DND-41 (cell line): ENCODE measurements around the gene NUBPL.

Experiments
- EZH2 ChIP-seq: IDR thresholded peaks from 3 replicates; pipeline ENCODE4 v1.6.1; 2012; ENCODE audit warnings: borderline replicate concordance, low read depth, mild to moderate bottlenecking, moderate library complexity, low read length, inconsistent platforms; ENCODE audit not compliant: severe bottlenecking
- TF ChIP-seq, protein P1 (sequence below): IDR thresholded peaks from 2 replicates; pipeline ENCODE4 v1.5.1; 2012; ENCODE audit warnings: borderline replicate concordance, low read length, moderate library complexity, mild to moderate bottlenecking; ENCODE audit not compliant: poor library complexity, severe bottlenecking; ENCODE audit errors: extremely low read depth

DNA sequence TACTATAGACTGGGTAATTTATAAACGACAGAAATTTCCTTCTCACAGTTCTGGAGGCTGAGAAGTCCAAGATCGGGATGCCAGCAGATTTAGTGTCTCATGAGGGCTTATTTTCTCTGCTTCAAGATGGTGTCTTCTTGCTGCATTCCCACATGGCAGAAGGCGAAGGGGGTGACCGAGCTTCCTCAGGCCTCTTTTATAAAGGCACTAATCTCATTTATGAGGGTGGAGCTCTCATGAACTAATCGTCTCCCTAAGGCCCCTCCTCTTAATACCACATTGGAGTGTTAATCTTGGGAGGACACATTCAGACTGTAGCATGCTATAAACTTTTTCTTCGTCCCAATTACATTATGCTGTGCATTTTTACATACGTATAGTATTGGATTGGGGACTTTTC is 315.5 kb downstream of the NUBPL start:
- no peak for TF ChIP-seq EZH2
- TF ChIP-seq, protein P1, sequence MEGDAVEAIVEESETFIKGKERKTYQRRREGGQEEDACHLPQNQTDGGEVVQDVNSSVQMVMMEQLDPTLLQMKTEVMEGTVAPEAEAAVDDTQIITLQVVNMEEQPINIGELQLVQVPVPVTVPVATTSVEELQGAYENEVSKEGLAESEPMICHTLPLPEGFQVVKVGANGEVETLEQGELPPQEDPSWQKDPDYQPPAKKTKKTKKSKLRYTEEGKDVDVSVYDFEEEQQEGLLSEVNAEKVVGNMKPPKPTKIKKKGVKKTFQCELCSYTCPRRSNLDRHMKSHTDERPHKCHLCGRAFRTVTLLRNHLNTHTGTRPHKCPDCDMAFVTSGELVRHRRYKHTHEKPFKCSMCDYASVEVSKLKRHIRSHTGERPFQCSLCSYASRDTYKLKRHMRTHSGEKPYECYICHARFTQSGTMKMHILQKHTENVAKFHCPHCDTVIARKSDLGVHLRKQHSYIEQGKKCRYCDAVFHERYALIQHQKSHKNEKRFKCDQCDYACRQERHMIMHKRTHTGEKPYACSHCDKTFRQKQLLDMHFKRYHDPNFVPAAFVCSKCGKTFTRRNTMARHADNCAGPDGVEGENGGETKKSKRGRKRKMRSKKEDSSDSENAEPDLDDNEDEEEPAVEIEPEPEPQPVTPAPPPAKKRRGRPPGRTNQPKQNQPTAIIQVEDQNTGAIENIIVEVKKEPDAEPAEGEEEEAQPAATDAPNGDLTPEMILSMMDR = no peak
